HepG2 (cell line): ENCODE data around the gene NCOA3. TPM values are rescaled to one million over a fixed set of nuclear protein-coding genes. Genes with fewer than 3 reads are reported as not detected.

Experiments
- ATAC-seq: fragments of 200-7000 bp; cut with Tn5 transposase; 3 replicates; pipeline ENCODE4 v1.9.1; 2020; ENCODE audit warnings: mild to moderate bottlenecking, moderate library complexity
- BruUV-seq: library from RNA; stranded (reverse); fragments of 400-500 nt; replicated peaks from 2 replicates; lab custom pipeline; 2021; lab: Mats Ljungman, UMichigan
- CTCF ChIA-PET: fragments of 300-600 bp; formaldehyde crosslinking; extraction: SDS; loops from one replicate; lab custom pipeline; 2021; ENCODE audit warnings: low total read pairs, inconsistent platforms, low intra/inter-chr PET ratio; lab: Yijun Ruan, JAX
- POLR2A ChIA-PET: fragments of 350-600 bp; sonication (Branson Sonifier 250); formaldehyde crosslinking; loops from one replicate; lab custom pipeline; 2020; ENCODE audit warnings: antibody characterized with exemption, inconsistent platforms; lab: Yijun Ruan, JAX
- DNase-seq: peaks from one replicate; pipeline ENCODE4 v3.0.0-alpha.2; 2015; ENCODE audit warnings: low spot score
- FAIRE-seq: peaks from 3 replicates; lab custom pipeline; 2011; peaks lifted over from hg19 to GRCh38; lab: Jason Lieb, UNC
- H2AFZ ChIP-seq: one replicate; pipeline ENCODE4 v1.6.1; 2011; ENCODE audit warnings: low read length, inconsistent platforms
- H3K27ac ChIP-seq: fragments of 300-600 bp; 3 replicates; pipeline ENCODE4 v1.8.0; 2011; ENCODE audit warnings: mixed run types, mild to moderate bottlenecking, mixed read lengths, low read length, inconsistent platforms; ENCODE audit not compliant: insufficient read depth; ENCODE audit errors: extremely low read length
- H3K27me3 ChIP-seq, 2 experiments: fragments of 200-600 bp in 1 of 2; 2 replicates in 1 of 2; 3 replicates in 1 of 2; pipeline versions ENCODE4 v1.6.0 to v1.8.0; 2011; ENCODE audit warnings: low read length in 2 of 2, mild to moderate bottlenecking in 2 of 2, moderate library complexity in 2 of 2, inconsistent platforms in 1 of 2; ENCODE audit not compliant: insufficient read depth in 2 of 2, control insufficient read depth in 1 of 2
- H3K36me3 ChIP-seq, 2 experiments: fragments of 200-600 bp in 1 of 2; replicated peaks in 1 of 2; 2 replicates in 1 of 2; 3 replicates in 1 of 2; pipeline versions ENCODE4 v1.5.1 to v1.8.0; 2011; ENCODE audit warnings: low read length in 2 of 2, inconsistent platforms in 1 of 2; ENCODE audit not compliant: insufficient read depth in 2 of 2, control insufficient read depth in 1 of 2
- H3K4me1 ChIP-seq: 2 replicates; pipeline ENCODE4 v1.5.1; 2012; ENCODE audit warnings: low read length, inconsistent platforms; ENCODE audit not compliant: insufficient read depth
- H3K4me2 ChIP-seq: 2 replicates; pipeline ENCODE4 v1.6.0; 2011; ENCODE audit warnings: low read depth, low read length, inconsistent platforms
- H3K4me3 ChIP-seq, 3 experiments: fragments of 200-600 bp in 1 of 3; sonication (generic), shearing (Covaris generic) in 1 of 3; replicated peaks in 1 of 3; 2 replicates each; pipeline ENCODE4 v1.5.1; 2011 to 2016; ENCODE audit warnings: low read length in 3 of 3, inconsistent platforms in 2 of 3, low read depth in 2 of 3, mild to moderate bottlenecking in 2 of 3, control low read depth in 1 of 3, mixed read lengths in 1 of 3; ENCODE audit not compliant: insufficient read depth in 1 of 3
- H3K79me2 ChIP-seq: one replicate; pipeline ENCODE4 v1.6.1; 2011; ENCODE audit warnings: low read length, inconsistent platforms; ENCODE audit not compliant: insufficient read depth
- H3K9ac ChIP-seq: 2 replicates; pipeline ENCODE4 v1.6.0; 2011; ENCODE audit warnings: mild to moderate bottlenecking, low read depth, low read length, inconsistent platforms; ENCODE audit not compliant: insufficient read depth
- H3K9me3 ChIP-seq: 2 replicates; pipeline ENCODE4 v1.5.1; 2012; ENCODE audit warnings: mild to moderate bottlenecking, low read length
- H4K20me1 ChIP-seq: 2 replicates; pipeline ENCODE4 v1.6.0; 2011; ENCODE audit warnings: inconsistent platforms, mild to moderate bottlenecking, low read length, moderate library complexity; ENCODE audit not compliant: insufficient read depth
- CREM ChIP-seq, 2 experiments: sonication (generic) in 1 of 2; formaldehyde crosslinking in 1 of 2; IDR thresholded peaks; 2 replicates each; pipeline versions ENCODE4 v1.4.0 to v1.6.1; 2016 to 2020; ENCODE audit warnings: antibody characterized with exemption in 1 of 2, mild to moderate bottlenecking in 1 of 2, missing genetic modification reagents in 1 of 2
- GATA4 ChIP-seq: sonication (generic); IDR thresholded peaks from 2 replicates; pipeline ENCODE4 v1.6.1; 2016; ENCODE audit warnings: antibody characterized with exemption, low read depth, borderline replicate concordance
- KAT2B ChIP-seq: fragments of 150-350 bp; IDR thresholded peaks from 2 replicates; pipeline ENCODE4 v1.6.1; 2014; ENCODE audit warnings: low read depth, low read length, borderline replicate concordance
- KMT2B ChIP-seq: IDR thresholded peaks from 2 replicates; pipeline ENCODE4 v1.6.1; 2016; ENCODE audit warnings: missing genetic modification reagents, missing compliant biosample characterization
- MLLT10 ChIP-seq: sonication (generic); formaldehyde crosslinking; IDR thresholded peaks from 2 replicates; pipeline ENCODE4 v1.4.0; 2020; ENCODE audit warnings: missing genetic modification reagents
- PHF21A ChIP-seq: sonication (generic); formaldehyde crosslinking; IDR thresholded peaks from 2 replicates; pipeline ENCODE4 v1.5.0; 2020; ENCODE audit warnings: mild to moderate bottlenecking, missing genetic modification reagents
- PTBP1 ChIP-seq: fragments of 200-400 bp; formaldehyde crosslinking; IDR thresholded peaks from 2 replicates; pipeline ENCODE4 v1.6.1; 2018; ENCODE audit warnings: low read length, low read depth; ENCODE audit not compliant: poor library complexity, severe bottlenecking
- ZFP1 ChIP-seq: IDR thresholded peaks from 2 replicates; pipeline ENCODE4 v1.6.1; 2016
- ZNF460 ChIP-seq: sonication (generic); formaldehyde crosslinking; IDR thresholded peaks from 2 replicates; pipeline ENCODE4 v1.5.1; 2020; ENCODE audit warnings: missing genetic modification reagents, mild to moderate bottlenecking, borderline replicate concordance
- WGBS: methylation state at CpG from one replicate; pipeline ENCODE4 v1.1.6; 2017; ENCODE audit warnings: low lambda C conversion rate; 5-methylcytosine and 5-hydroxymethylcytosine counted together
- in situ Hi-C: cut with HindIII; loops from 2 replicates; pipeline ENCODE4 v1.10.0; 2017; ENCODE audit warnings: low pct_unique_long_range_greater_than_20kb; ENCODE audit not compliant: extremely low pct_ligation_motif_present
- intact Hi-C: fragments of 100-400 bp; cut with micrococcal nuclease; formaldehyde crosslinking; loops from one replicate; pipeline ENCODE4 v1.10.0; 2022; ENCODE audit not compliant: unreplicated experiment
- polyA plus RNA-seq, 8 experiments: library from polyadenylated mRNA; depleted of rRNA in 3 of 8; stranded (reverse) in 7 of 8; unstranded in 1 of 8; fragments of >200 nt; fragmentation: Illumina TruSeq in 4 of 8; extraction: Trizol in 4 of 8; gene quantifications; 2 replicates each; pipeline versions ENCODE4 v1.2.1 to v1.2.3, GENCODE V29; 2011 to 2016; ENCODE audit warnings: low read depth in 4 of 8, missing spikeins in 1 of 8, mixed read lengths in 1 of 8; ENCODE audit not compliant: insufficient read depth in 1 of 8
- total RNA-seq, 5 experiments: library from RNA; depleted of rRNA; stranded (reverse); fragments of >200 nt; fragmentation: Illumina TruSeq; extraction: Trizol; gene quantifications; 2 replicates each; pipeline ENCODE4 v1.2.3, GENCODE V29; 2016; ENCODE audit warnings: low read depth in 1 of 5
- TF ChIP-seq, protein P1 (sequence below): IDR thresholded peaks from 2 replicates; pipeline ENCODE4 v1.6.1; 2016; ENCODE audit warnings: control low read depth

The NCOA3 gene
- total and polyA plus RNA-seq, 2 of the 13 experiments (the other 11 are each of a cell fraction or from before 2014, with no cell fraction given): 35.0 to 56.8 TPM

DNA sequence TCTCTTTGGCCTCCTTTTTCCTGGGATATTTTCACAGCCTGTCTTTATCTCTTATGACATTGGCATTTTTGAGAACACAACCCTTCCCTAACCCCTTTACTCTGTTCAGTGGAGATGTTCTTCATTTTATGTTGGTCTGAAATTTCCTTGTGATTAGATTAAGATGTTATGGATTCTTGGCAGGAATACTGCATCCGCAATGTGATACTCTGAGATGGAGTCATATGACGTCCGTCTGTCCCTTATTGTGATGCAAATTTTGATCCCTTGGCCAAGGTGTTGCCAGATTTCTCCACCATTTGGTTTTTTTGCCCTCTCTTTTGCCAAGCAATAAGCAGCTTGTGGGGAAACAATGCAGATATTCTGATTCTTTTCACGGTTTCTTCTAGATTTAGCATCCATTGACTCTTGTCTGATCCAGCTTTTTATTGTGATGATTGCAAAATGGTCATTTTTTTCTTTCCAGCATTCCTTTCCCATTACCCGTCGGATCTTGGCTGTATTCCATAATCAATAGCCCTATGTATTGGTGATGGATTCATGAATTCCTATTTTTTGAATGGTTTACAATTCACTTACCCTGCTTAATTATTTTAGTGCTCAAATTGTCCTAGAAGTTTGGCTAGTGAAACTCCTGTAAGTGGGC lies 85.1 kb downstream of the NCOA3 start:
- POLR2A ChIA-PET: interaction anchor here (0.6 kb wide), 1 partner anchor 1337 kb away, joined by 3 read pairs; no protein-coding TSS in a partner anchor

DNA sequence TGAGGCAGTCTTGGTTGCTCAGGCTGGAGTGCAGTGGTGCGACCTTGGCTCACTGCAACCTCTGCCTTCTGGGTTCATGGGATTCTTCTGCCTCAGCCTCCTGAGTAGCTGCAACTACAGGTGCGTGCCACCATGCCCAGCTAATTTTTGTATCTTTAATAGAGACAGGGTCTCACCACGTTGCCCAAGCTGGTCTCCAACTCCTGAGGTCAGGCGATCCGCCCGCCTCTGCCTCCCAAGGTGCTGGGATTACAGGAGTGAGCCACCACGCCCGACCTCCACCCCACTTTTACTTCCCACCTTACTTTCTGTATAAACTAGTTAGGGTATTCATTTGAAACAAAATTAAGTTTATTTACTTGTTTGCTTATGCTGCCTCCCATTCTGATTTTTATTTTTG lies 86.5 kb downstream of the NCOA3 start:
- peaks cover 15 to 38% of the 10 kb centered on the region in 2 experiments for H3K36me3 ChIP-seq
- CTCF ChIA-PET: no interaction called here
- H3K9ac ChIP-seq: no peak overlapping the region
- peaks cover 81% of the 10 kb centered on the region for H3K79me2 ChIP-seq
- in situ Hi-C loops (no loop called here), intact Hi-C loops (no loop called here)
- no peaks in the 10 kb centered on the region for H3K9me3 ChIP-seq
- H2AFZ ChIP-seq: no peak overlapping the region
- TF ChIP-seq ZNF460 (CRISPR knock-in tag) (peak; percentile 65; the same call in 1 of the 2 replicates), ZFP1 (CRISPR knock-in tag) (no peak)
- H3K27me3 ChIP-seq: no peaks in the 10 kb centered on the region
- H4K20me1 ChIP-seq: no peaks in the 10 kb centered on the region
- H3K4me3 ChIP-seq: no peak overlapping the region
- no peak overlapping the region for H3K27ac ChIP-seq
- WGBS: 98% methylated on average over 8 of the region's 8 CpGs
- DNase-seq (no peak), ATAC-seq (no peak), FAIRE-seq (no peak)
- no peaks in the 10 kb centered on the region for H3K4me1 ChIP-seq
- BruUV-seq: no TSS peak
- no peak overlapping the region for H3K4me2 ChIP-seq
- POLR2A ChIA-PET: no interaction called here

More for the DNA sequence above, 85.1 kb downstream of the NCOA3 start:
- Histone ChIP-seq H2AFZ (no peak overlapping the region), H3K4me2 (no peak overlapping the region), H3K36me3 (peaks cover 15 to 38% of the 10 kb centered on the region in 2 experiments), H3K9me3 (no peaks in the 10 kb centered on the region), H3K4me3 (no peak overlapping the region), H4K20me1 (no peaks in the 10 kb centered on the region), H3K9ac (no peak overlapping the region), H3K4me1 (peaks cover 8% of the 10 kb centered on the region; the same call in 1 of the 2 replicates), H3K79me2 (peaks cover 84% of the 10 kb centered on the region), H3K27ac (no peak overlapping the region), H3K27me3 (no peaks in the 10 kb centered on the region)
- no TSS peak for BruUV-seq
- in situ Hi-C loops: no loop called here
- 93% methylated on average over 6 of the region's 6 CpGs for WGBS
- ATAC-seq (no peak), DNase-seq (no peak), FAIRE-seq (no peak)
- intact Hi-C loops: no loop called here
- CTCF ChIA-PET: no interaction called here
- TF ChIP-seq PHF21A (CRISPR knock-in tag): no peak
- TF ChIP-seq KMT2B (CRISPR knock-in tag): no peak
- TF ChIP-seq, protein P1, sequence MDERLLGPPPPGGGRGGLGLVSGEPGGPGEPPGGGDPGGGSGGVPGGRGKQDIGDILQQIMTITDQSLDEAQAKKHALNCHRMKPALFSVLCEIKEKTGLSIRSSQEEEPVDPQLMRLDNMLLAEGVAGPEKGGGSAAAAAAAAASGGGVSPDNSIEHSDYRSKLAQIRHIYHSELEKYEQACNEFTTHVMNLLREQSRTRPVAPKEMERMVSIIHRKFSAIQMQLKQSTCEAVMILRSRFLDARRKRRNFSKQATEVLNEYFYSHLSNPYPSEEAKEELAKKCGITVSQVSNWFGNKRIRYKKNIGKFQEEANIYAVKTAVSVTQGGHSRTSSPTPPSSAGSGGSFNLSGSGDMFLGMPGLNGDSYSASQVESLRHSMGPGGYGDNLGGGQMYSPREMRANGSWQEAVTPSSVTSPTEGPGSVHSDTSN (CRISPR knock-in tag): no peak
- peak; percentile 29; the same call in 1 of the 2 replicates for TF ChIP-seq KAT2B
- no peak for TF ChIP-seq PTBP1
- no peak for TF ChIP-seq MLLT10 (CRISPR knock-in tag)
- no peak for TF ChIP-seq GATA4
- TF ChIP-seq CREM (IDR thresholded peaks at IDR 0.05): peak; percentile 17; the same call in 1 of the 2 replicates
- no peak for TF ChIP-seq CREM (CRISPR knock-in tag; IDR thresholded peaks at IDR 0.05)
